HCT116 (cell line): ENCODE measurements around the gene SURF6. TPM values are rescaled to one million over a fixed set of nuclear protein-coding genes. Genes with fewer than 3 reads are reported as not detected.
"Not testable (repeated sequence)": the region's sequence is repeated elsewhere in the genome, so short reads cannot be mapped to it uniquely, and the experiment has no call there.

Source experiments
- ATAC-seq: fragments of 200-7000 bp; cut with Tn5 transposase; 2 replicates; pipeline ENCODE4 v1.9.1; 2020; ENCODE audit warnings: mild to moderate bottlenecking, moderate library complexity
- BruUV-seq: library from RNA; stranded (reverse); fragments of 400-500 nt; replicated peaks from 2 replicates; lab custom pipeline; 2021; lab: Mats Ljungman, UMichigan
- CTCF ChIA-PET: fragments of 300-600 bp; sonication (Branson Sonifier 250); formaldehyde crosslinking; loops from one replicate; lab custom pipeline; 2021; ENCODE audit warnings: antibody characterized with exemption; lab: Charles Lee
- POLR2A ChIA-PET: fragments of 300-600, 350-600 bp; sonication (Branson Sonifier 250); formaldehyde crosslinking; loops from one replicate; lab custom pipeline; 2021; ENCODE audit warnings: antibody characterized with exemption; lab: Charles Lee
- RAD21 ChIA-PET, 2 experiments: fragments of 300-600 bp; sonication (Branson Sonifier 250); formaldehyde crosslinking; loops; one replicate each; lab custom pipeline; 2023; ENCODE audit warnings: low total read pairs in 2 of 2; ENCODE audit not compliant: uncharacterized antibody in 2 of 2, unreplicated experiment in 2 of 2, low non-redundant PET in 1 of 2; lab: Charles Lee
- DNase-seq: peaks from one replicate; pipeline ENCODE4 v3.0.0-alpha.2; 2010; ENCODE audit warnings: low read depth, low spot score
- H2AFZ ChIP-seq: fragments of 200-600 bp; shearing (Covaris generic), sonication (generic); 2 replicates; pipeline ENCODE4 v1.6.1; 2017; ENCODE audit warnings: low read depth, mixed run types, mixed read lengths, antibody characterized with exemption, low read length; ENCODE audit not compliant: poor library complexity, severe bottlenecking
- H3K27ac ChIP-seq: 2 replicates; pipeline ENCODE4 v1.5.1; 2012; ENCODE audit warnings: low read depth, low read length
- H3K27me3 ChIP-seq: fragments of 200-600 bp; sonication (generic); 2 replicates; pipeline ENCODE4 v1.6.1; 2016; ENCODE audit warnings: mixed run types, low read length, mixed read lengths; ENCODE audit not compliant: insufficient read depth
- H3K36me3 ChIP-seq, 2 experiments: fragments of 200-500 bp in 1 of 2; fragments of 200-600 bp in 1 of 2; sonication (Bioruptor generic) in 1 of 2; sonication (generic) in 1 of 2; 2 replicates each; pipeline versions ENCODE4 v1.5.1 to v1.6.1; 2014 to 2016; ENCODE audit warnings: low read length in 2 of 2, inconsistent platforms in 1 of 2, mixed read lengths in 1 of 2, mixed run types in 1 of 2; ENCODE audit not compliant: insufficient read depth in 2 of 2, control insufficient read depth in 1 of 2
- H3K4me1 ChIP-seq, 2 experiments: fragments of 200-600 bp in 1 of 2; sonication (generic) in 1 of 2; 2 replicates each; pipeline versions ENCODE4 v1.5.1 to v1.6.1; 2012 to 2017; ENCODE audit warnings: low read length in 2 of 2, inconsistent platforms in 1 of 2, mild to moderate bottlenecking in 1 of 2, mixed read lengths in 1 of 2, mixed run types in 1 of 2, moderate library complexity in 1 of 2; ENCODE audit not compliant: insufficient read depth in 2 of 2, control insufficient read depth in 1 of 2
- H3K4me2 ChIP-seq: fragments of 200-600 bp; sonication (generic); 2 replicates; pipeline ENCODE4 v1.6.1; 2017; ENCODE audit warnings: mixed run types, low read length, mixed read lengths
- H3K4me3 ChIP-seq, 2 experiments: fragments of 200-600 bp in 1 of 2; sonication (generic) in 1 of 2; replicated peaks in 1 of 2; 2 replicates each; pipeline ENCODE4 v1.5.1; 2011 to 2016; ENCODE audit warnings: low read length in 2 of 2, control low read depth in 1 of 2, low read depth in 1 of 2, mild to moderate bottlenecking in 1 of 2, mixed read lengths in 1 of 2, mixed run types in 1 of 2
- H3K79me2 ChIP-seq: fragments of 200-600 bp; sonication (generic); 2 replicates; pipeline ENCODE4 v1.6.1; 2017; ENCODE audit warnings: mild to moderate bottlenecking, mixed run types, low read length, moderate library complexity, mixed read lengths; ENCODE audit not compliant: insufficient read depth
- H3K9ac ChIP-seq: fragments of 200-600 bp; sonication (generic); 2 replicates; pipeline ENCODE4 v1.6.1; 2016; ENCODE audit warnings: low read length, mixed read lengths
- H3K9me2 ChIP-seq: fragments of 200-600 bp; sonication (generic), shearing (Covaris generic); 2 replicates; pipeline ENCODE4 v1.6.1; 2017; ENCODE audit warnings: mixed run types, mild to moderate bottlenecking, moderate library complexity; ENCODE audit not compliant: insufficient read depth
- H3K9me3 ChIP-seq, 2 experiments: fragments of 200-500 bp in 1 of 2; fragments of 200-600 bp in 1 of 2; sonication (Bioruptor generic) in 1 of 2; sonication (generic) in 1 of 2; 2 replicates each; pipeline ENCODE4 v1.6.1; 2014 to 2017; ENCODE audit warnings: low read length in 2 of 2, mixed read lengths in 2 of 2, inconsistent platforms in 1 of 2, low read depth in 1 of 2, mild to moderate bottlenecking in 1 of 2, mixed run types in 1 of 2, moderate library complexity in 1 of 2; ENCODE audit not compliant: control insufficient read depth in 1 of 2, insufficient read depth in 1 of 2
- H4K20me1 ChIP-seq: fragments of 200-600 bp; sonication (generic), shearing (Covaris generic); 2 replicates; pipeline ENCODE4 v1.6.1; 2017; ENCODE audit warnings: mixed run types, mild to moderate bottlenecking, moderate library complexity; ENCODE audit not compliant: insufficient read depth
- EZH2phosphoT487 ChIP-seq: fragments of 200-600 bp; IDR thresholded peaks from 2 replicates; pipeline ENCODE4 v1.6.1; 2018; ENCODE audit warnings: antibody characterized with exemption, borderline replicate concordance
- ZFX ChIP-seq: fragments of 450-650 bp; IDR thresholded peaks from 2 replicates; pipeline ENCODE4 v1.6.1; 2017
- intact Hi-C: fragments of 100-400 bp; cut with micrococcal nuclease; formaldehyde crosslinking; loops from 2 replicates; pipeline ENCODE4 v1.10.0; 2022
- total RNA-seq: library from RNA; stranded (reverse); gene quantifications from one replicate; pipeline ENCODE4 v1.2.1, GENCODE V29; 2021; ENCODE audit not compliant: unreplicated experiment

SURF6 gene
- total RNA-seq, 1 experiment from 2014 or later = 30.1 TPM

DNA sequence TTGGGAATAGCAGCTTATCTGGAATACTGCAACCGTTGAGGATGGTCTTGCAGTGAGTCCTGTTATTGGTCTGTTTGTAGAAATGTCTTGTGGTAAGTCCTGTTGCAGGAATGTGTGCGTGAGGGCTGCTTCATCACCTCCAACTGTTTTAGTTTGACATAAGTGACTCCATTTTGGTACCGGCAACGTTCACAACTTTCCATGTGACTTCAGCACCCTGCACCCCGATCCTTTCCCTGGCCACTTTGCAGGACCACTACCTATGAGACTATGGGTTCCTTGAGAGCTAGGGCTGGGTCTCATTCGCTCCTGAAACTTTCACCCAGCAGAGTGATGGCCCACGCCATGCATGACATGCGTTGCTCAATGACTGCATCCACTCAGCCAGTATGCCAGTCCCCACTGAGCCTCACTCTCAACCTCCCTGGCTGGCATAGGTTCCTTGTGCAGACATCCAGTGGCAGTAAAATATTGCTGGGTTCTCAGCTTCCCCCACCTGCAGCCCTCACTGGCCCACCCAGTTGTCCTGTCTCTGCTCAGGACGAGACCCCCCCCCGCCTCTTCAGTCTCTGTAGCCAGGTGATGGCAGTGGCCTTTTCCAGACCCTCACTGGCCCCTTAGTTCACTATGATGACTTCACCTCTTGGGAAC is 8.0 kb downstream of the SURF6 start:
- Histone ChIP-seq H3K4me1 (peaks cover 0 to 5% of the 10 kb centered on the region in 2 experiments; a peak in 2 of 4 replicates), H3K9me3 (no peaks in the 10 kb centered on the region), H3K79me2 (peaks cover 13% of the 10 kb centered on the region; the same call in 1 of the 2 replicates), H3K4me2 (no peak overlapping the region), H2AFZ (no peak overlapping the region), H3K36me3 (peaks cover 21 to 23% of the 10 kb centered on the region in 2 experiments; a peak in 3 of 4 replicates), H3K4me3 (no peak overlapping the region), H3K9ac (no peak overlapping the region), H3K27ac (no peak overlapping the region), H3K27me3 (no peaks in the 10 kb centered on the region), H3K9me2 (no peaks in the 10 kb centered on the region), H4K20me1 (no peaks in the 10 kb centered on the region; the same call in 1 of the 2 replicates)
- TF ChIP-seq ZFX (no peak), EZH2phosphoT487 (no peak)
- DNase-seq = no peak
- ChIA-PET RAD21 (no interaction called here), CTCF (interaction anchor here (0.9 kb wide), 1 partner anchor 142 kb away, joined by 3 read pairs; no protein-coding TSS in a partner anchor), POLR2A (no interaction called here)
- no TSS peak for BruUV-seq
- no peak for ATAC-seq
- intact Hi-C loops = loop anchor here (2.0 to 5.0 kb wide), 3 partner anchors 76 to 143 kb away; no protein-coding TSS in a partner anchor

DNA sequence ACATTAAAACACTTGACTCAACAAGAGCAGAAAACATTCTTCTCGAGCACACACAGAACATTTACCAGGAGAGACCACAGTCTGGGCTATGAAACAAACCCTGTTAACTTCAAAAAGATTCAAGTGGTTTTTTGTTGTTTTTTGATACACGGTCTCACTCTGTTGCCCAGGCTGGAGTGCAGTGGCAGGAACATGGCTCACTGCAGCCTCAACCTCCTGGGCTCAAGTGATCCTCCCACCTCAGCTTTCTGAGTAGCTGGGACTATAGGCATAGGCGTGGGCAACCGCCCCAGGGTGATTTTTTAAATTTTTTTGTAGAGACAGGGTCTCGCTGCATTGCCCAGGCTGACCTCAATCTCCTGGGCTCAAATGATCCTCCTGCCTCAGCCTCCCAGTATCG is 9.0 kb downstream of the SURF6 start:
- H2AFZ ChIP-seq, DNase-seq, H3K79me2 ChIP-seq, H3K4me3 ChIP-seq, H3K9ac ChIP-seq, H3K9me3 ChIP-seq, RAD21 ChIA-PET, H4K20me1 ChIP-seq, BruUV-seq, H3K9me2 ChIP-seq, ATAC-seq, H3K4me1 ChIP-seq, POLR2A ChIA-PET, H3K27me3 ChIP-seq, H3K4me2 ChIP-seq, H3K27ac ChIP-seq: not testable (repeated sequence)
- CTCF ChIA-PET = interaction anchor here (0.9 kb wide), 1 partner anchor 141 kb away, joined by 3 read pairs; no protein-coding TSS in a partner anchor
- intact Hi-C loops = loop anchor here (5.0 kb wide), 1 partner anchor 75 kb away; no protein-coding TSS in a partner anchor
- H3K36me3 ChIP-seq = peaks cover 13 to 14% of the 10 kb centered on the region in 2 experiments; a peak in 3 of 4 replicates
